SK-N-SH treated with all-trans-retinoic acid at 6 μM for 48 hours (cell line): Measurements from ENCODE around the gene PTPN1.

Source experiments
- ATAC-seq: fragments of 200-7000 bp; cut with Tn5 transposase; 3 replicates; pipeline ENCODE4 v1.9.1; 2020; ENCODE audit warnings: mild to moderate bottlenecking, moderate library complexity
- ARNTL ChIP-seq: fragments of 450-650 bp; formaldehyde crosslinking; IDR thresholded peaks from 2 replicates; pipeline ENCODE4 v1.5.0; 2020; ENCODE audit warnings: low read depth, mild to moderate bottlenecking, moderate library complexity, borderline replicate concordance
- BACH2 ChIP-seq: fragments of 250-450 bp; sonication (Bioruptor Pico); IDR thresholded peaks from 2 replicates; pipeline ENCODE4 v1.9.0; 2021; ENCODE audit warnings: mild to moderate bottlenecking, borderline replicate concordance
- CSDC2 ChIP-seq: fragments of 250-450 bp; sonication (Bioruptor Pico); IDR thresholded peaks from 2 replicates; pipeline ENCODE4 v1.5.0; 2020; ENCODE audit warnings: mild to moderate bottlenecking, moderate library complexity
- CSRNP3 ChIP-seq: fragments of 250-450 bp; sonication (Bioruptor Pico); IDR thresholded peaks from 2 replicates; pipeline ENCODE4 v1.5.1; 2021; ENCODE audit warnings: mild to moderate bottlenecking, moderate library complexity
- ESRRG ChIP-seq: fragments of 250-450 bp; sonication (Bioruptor Pico); IDR thresholded peaks from 2 replicates; pipeline ENCODE4 v1.6.1; 2021; ENCODE audit warnings: mild to moderate bottlenecking
- GLIS3 ChIP-seq: fragments of 250-450 bp; sonication (Bioruptor Pico); IDR thresholded peaks from 2 replicates; pipeline ENCODE4 v1.5.0; 2020; ENCODE audit warnings: mild to moderate bottlenecking, moderate library complexity
- ISL1 ChIP-seq: fragments of 250-450 bp; sonication (Bioruptor Pico); IDR thresholded peaks from 2 replicates; pipeline ENCODE4 v2.1.2; 2022; ENCODE audit warnings: mild to moderate bottlenecking, moderate library complexity
- OSR1 ChIP-seq: fragments of 250-450 bp; sonication (Bioruptor Pico); IDR thresholded peaks from 2 replicates; pipeline ENCODE4 v1.8.0; 2022; ENCODE audit warnings: moderate library complexity, mild to moderate bottlenecking, inconsistent platforms
- POU6F1 ChIP-seq: fragments of 250-450 bp; sonication (Bioruptor Pico); IDR thresholded peaks from 2 replicates; pipeline ENCODE4 v1.8.0; 2021; ENCODE audit warnings: low read depth, mild to moderate bottlenecking, moderate library complexity, borderline replicate concordance
- PPARA ChIP-seq: fragments of 250-450 bp; sonication (Bioruptor Pico); IDR thresholded peaks from 2 replicates; pipeline ENCODE4 v1.5.0; 2020; ENCODE audit warnings: mild to moderate bottlenecking, borderline replicate concordance
- RARB ChIP-seq: fragments of 250-450 bp; sonication (Bioruptor Pico); IDR thresholded peaks from 2 replicates; pipeline ENCODE4 v1.8.0; 2021; ENCODE audit warnings: mild to moderate bottlenecking, moderate library complexity
- SNAI2 ChIP-seq: fragments of 250-450 bp; sonication (Bioruptor Pico); IDR thresholded peaks from 2 replicates; pipeline ENCODE4 v1.5.0; 2020; ENCODE audit warnings: mild to moderate bottlenecking, moderate library complexity
- TCF4 ChIP-seq: fragments of 250-450 bp; sonication (Bioruptor Pico); IDR thresholded peaks from 2 replicates; pipeline ENCODE4 v1.8.0; 2021; ENCODE audit warnings: mild to moderate bottlenecking, moderate library complexity, borderline replicate concordance
- TOX ChIP-seq: fragments of 250-450 bp; sonication (Bioruptor Pico); IDR thresholded peaks from 2 replicates; pipeline ENCODE4 v1.8.0; 2021; ENCODE audit warnings: mild to moderate bottlenecking, moderate library complexity, borderline replicate concordance
- ZC3H10 ChIP-seq: fragments of 250-450 bp; sonication (Bioruptor Pico); IDR thresholded peaks from 2 replicates; pipeline ENCODE4 v1.5.1; 2021; ENCODE audit warnings: mild to moderate bottlenecking, moderate library complexity
- ZFP3 ChIP-seq: fragments of 250-450 bp; sonication (Bioruptor Pico); IDR thresholded peaks from 2 replicates; pipeline ENCODE4 v1.5.0; 2020; ENCODE audit warnings: mild to moderate bottlenecking, moderate library complexity
- ZFP30 ChIP-seq: fragments of 450-650 bp; formaldehyde crosslinking; IDR thresholded peaks from 2 replicates; pipeline ENCODE4 v1.5.0; 2022; ENCODE audit warnings: mild to moderate bottlenecking, moderate library complexity
- ZNF565 ChIP-seq: fragments of 450-650 bp; formaldehyde crosslinking; conservative IDR thresholded peaks from 2 replicates; pipeline ENCODE4 v1.5.0; 2020; ENCODE audit warnings: low read depth, mild to moderate bottlenecking, moderate library complexity
- ZNF70 ChIP-seq: fragments of 450-650 bp; formaldehyde crosslinking; IDR thresholded peaks from 2 replicates; pipeline ENCODE4 v1.5.0; 2020; ENCODE audit warnings: mild to moderate bottlenecking, moderate library complexity
- ZNF8 ChIP-seq: fragments of 450-650 bp; formaldehyde crosslinking; IDR thresholded peaks from 2 replicates; pipeline ENCODE4 v1.5.0; 2020; ENCODE audit warnings: mild to moderate bottlenecking, moderate library complexity
- TF ChIP-seq, protein P1 (sequence below): fragments of 250-450 bp; sonication (Bioruptor Pico); IDR thresholded peaks from 2 replicates; pipeline ENCODE4 v1.8.0; 2020; ENCODE audit warnings: mild to moderate bottlenecking, moderate library complexity, borderline replicate concordance
- TF ChIP-seq, protein P2 (sequence below): fragments of 250-450 bp; sonication (Bioruptor Pico); IDR thresholded peaks from 2 replicates; pipeline ENCODE4 v1.5.0; 2020; ENCODE audit warnings: mild to moderate bottlenecking, moderate library complexity

PTPN1 gene

GRCh38 chr20:50493881-50494253 is 16.3 kb upstream of the PTPN1 start:
- no peak for TF ChIP-seq CSDC2
- TF ChIP-seq PPARA = no peak
- TF ChIP-seq GLIS3 (CRISPR knock-in tag) = no peak
- no peak for TF ChIP-seq ISL1 (CRISPR knock-in tag)
- no peak for TF ChIP-seq ARNTL (CRISPR knock-in tag)
- no peak for TF ChIP-seq ZC3H10 (CRISPR knock-in tag)
- no peak for TF ChIP-seq ESRRG (CRISPR knock-in tag)
- TF ChIP-seq OSR1 (CRISPR knock-in tag) = no peak
- TF ChIP-seq, protein P1, sequence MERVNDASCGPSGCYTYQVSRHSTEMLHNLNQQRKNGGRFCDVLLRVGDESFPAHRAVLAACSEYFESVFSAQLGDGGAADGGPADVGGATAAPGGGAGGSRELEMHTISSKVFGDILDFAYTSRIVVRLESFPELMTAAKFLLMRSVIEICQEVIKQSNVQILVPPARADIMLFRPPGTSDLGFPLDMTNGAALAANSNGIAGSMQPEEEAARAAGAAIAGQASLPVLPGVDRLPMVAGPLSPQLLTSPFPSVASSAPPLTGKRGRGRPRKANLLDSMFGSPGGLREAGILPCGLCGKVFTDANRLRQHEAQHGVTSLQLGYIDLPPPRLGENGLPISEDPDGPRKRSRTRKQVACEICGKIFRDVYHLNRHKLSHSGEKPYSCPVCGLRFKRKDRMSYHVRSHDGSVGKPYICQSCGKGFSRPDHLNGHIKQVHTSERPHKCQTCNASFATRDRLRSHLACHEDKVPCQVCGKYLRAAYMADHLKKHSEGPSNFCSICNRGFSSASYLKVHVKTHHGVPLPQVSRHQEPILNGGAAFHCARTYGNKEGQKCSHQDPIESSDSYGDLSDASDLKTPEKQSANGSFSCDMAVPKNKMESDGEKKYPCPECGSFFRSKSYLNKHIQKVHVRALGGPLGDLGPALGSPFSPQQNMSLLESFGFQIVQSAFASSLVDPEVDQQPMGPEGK (CRISPR knock-in tag) = no peak
- no peak for TF ChIP-seq ZFP3 (CRISPR knock-in tag)
- TF ChIP-seq CSRNP3 = no peak
- TF ChIP-seq ZFP30 = no peak
- no peak for TF ChIP-seq SNAI2 (CRISPR knock-in tag)
- no peak for TF ChIP-seq RARB (CRISPR knock-in tag)
- TF ChIP-seq ZNF565 (CRISPR knock-in tag) = no peak
- TF ChIP-seq TOX (CRISPR knock-in tag) = no peak
- TF ChIP-seq POU6F1 (CRISPR knock-in tag) = no peak
- ATAC-seq = no peak

GRCh38 chr20:50494428-50494827 is 15.8 kb upstream of the PTPN1 start:
- TF ChIP-seq, protein P1 (CRISPR knock-in tag) = no peak
- TF ChIP-seq RARB (CRISPR knock-in tag) = no peak
- no peak for TF ChIP-seq OSR1 (CRISPR knock-in tag)
- TF ChIP-seq ZFP30 = no peak
- TF ChIP-seq ZC3H10 (CRISPR knock-in tag) = no peak
- no peak for TF ChIP-seq GLIS3 (CRISPR knock-in tag)
- no peak for TF ChIP-seq CSRNP3
- TF ChIP-seq TOX (CRISPR knock-in tag) = no peak
- no peak for TF ChIP-seq CSDC2
- no peak for TF ChIP-seq ZNF70 (CRISPR knock-in tag)
- TF ChIP-seq BACH2 (CRISPR knock-in tag) = no peak
- no peak for TF ChIP-seq ZNF565 (CRISPR knock-in tag)
- no peak for TF ChIP-seq ISL1 (CRISPR knock-in tag)
- TF ChIP-seq, protein P2, sequence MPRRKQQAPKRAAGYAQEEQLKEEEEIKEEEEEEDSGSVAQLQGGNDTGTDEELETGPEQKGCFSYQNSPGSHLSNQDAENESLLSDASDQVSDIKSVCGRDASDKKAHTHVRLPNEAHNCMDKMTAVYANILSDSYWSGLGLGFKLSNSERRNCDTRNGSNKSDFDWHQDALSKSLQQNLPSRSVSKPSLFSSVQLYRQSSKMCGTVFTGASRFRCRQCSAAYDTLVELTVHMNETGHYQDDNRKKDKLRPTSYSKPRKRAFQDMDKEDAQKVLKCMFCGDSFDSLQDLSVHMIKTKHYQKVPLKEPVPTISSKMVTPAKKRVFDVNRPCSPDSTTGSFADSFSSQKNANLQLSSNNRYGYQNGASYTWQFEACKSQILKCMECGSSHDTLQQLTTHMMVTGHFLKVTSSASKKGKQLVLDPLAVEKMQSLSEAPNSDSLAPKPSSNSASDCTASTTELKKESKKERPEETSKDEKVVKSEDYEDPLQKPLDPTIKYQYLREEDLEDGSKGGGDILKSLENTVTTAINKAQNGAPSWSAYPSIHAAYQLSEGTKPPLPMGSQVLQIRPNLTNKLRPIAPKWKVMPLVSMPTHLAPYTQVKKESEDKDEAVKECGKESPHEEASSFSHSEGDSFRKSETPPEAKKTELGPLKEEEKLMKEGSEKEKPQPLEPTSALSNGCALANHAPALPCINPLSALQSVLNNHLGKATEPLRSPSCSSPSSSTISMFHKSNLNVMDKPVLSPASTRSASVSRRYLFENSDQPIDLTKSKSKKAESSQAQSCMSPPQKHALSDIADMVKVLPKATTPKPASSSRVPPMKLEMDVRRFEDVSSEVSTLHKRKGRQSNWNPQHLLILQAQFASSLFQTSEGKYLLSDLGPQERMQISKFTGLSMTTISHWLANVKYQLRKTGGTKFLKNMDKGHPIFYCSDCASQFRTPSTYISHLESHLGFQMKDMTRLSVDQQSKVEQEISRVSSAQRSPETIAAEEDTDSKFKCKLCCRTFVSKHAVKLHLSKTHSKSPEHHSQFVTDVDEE (CRISPR knock-in tag) = no peak
- TF ChIP-seq ZNF8 = no peak
- no peak for TF ChIP-seq ARNTL (CRISPR knock-in tag)
- TF ChIP-seq TCF4 (CRISPR knock-in tag) = no peak
- no peak for ATAC-seq
